GM12878 (cell line): ENCODE data around the gene AK4. TPM values are rescaled to one million over a fixed set of nuclear protein-coding genes. Genes with fewer than 3 reads are reported as not detected.

Source experiments
- ATAC-seq: fragments of 200-7000 bp; cut with Tn5 transposase; 3 replicates; pipeline ENCODE4 v1.9.1; 2020; ENCODE audit warnings: mild to moderate bottlenecking, moderate library complexity
- BruUV-seq: library from RNA; stranded (reverse); fragments of 400-500 nt; replicated peaks from 2 replicates; lab custom pipeline; 2021; lab: Mats Ljungman, UMichigan
- CTCF ChIA-PET: fragments of 300-600 bp; sonication (Branson Sonifier 250); formaldehyde crosslinking; extraction: SDS; loops from one replicate; lab custom pipeline; 2021; ENCODE audit warnings: inconsistent platforms; lab: Yijun Ruan, JAX
- POLR2A ChIA-PET: fragments of 350-600 bp; formaldehyde crosslinking; extraction: SDS; loops from one replicate; lab custom pipeline; 2021; ENCODE audit warnings: inconsistent platforms; lab: Charles Lee
- RAD21 ChIA-PET: fragments of 300-600 bp; sonication (Branson Sonifier 250); formaldehyde crosslinking; loops from one replicate; lab custom pipeline; 2023; ENCODE audit warnings: antibody characterized with exemption; ENCODE audit not compliant: unreplicated experiment; lab: Charles Lee
- SMC1A ChIA-PET: fragments of 300-600 bp; sonication (Branson Sonifier 250); formaldehyde crosslinking; loops from one replicate; lab custom pipeline; 2023; ENCODE audit not compliant: unreplicated experiment, uncharacterized antibody; lab: Charles Lee
- DNase-seq: peaks from one replicate; pipeline ENCODE4 v3.0.0-alpha.2; 2011; ENCODE audit warnings: low read depth, low spot score
- FAIRE-seq: peaks from 3 replicates; lab custom pipeline; 2011; peaks lifted over from hg19 to GRCh38; lab: Jason Lieb, UNC
- H2AFZ ChIP-seq: 2 replicates; pipeline ENCODE4 v1.6.0; 2011; ENCODE audit warnings: low read depth, low read length, control low read depth; ENCODE audit not compliant: control insufficient read depth
- H3K27ac ChIP-seq: 2 replicates; pipeline ENCODE4 v1.5.1; 2011; ENCODE audit warnings: control low read depth; ENCODE audit not compliant: control insufficient read depth, insufficient read depth
- H3K27me3 ChIP-seq, 2 experiments: replicated peaks in 1 of 2; 2 replicates each; pipeline versions ENCODE4 v1.6.0 to v1.6.1; 2011; ENCODE audit warnings: low read length in 1 of 2; ENCODE audit not compliant: control insufficient read depth in 2 of 2, insufficient read depth in 2 of 2
- H3K36me3 ChIP-seq, 2 experiments: 2 replicates each; pipeline ENCODE4 v1.5.1; 2011; ENCODE audit warnings: low read length in 1 of 2; ENCODE audit not compliant: control insufficient read depth in 2 of 2, insufficient read depth in 2 of 2
- H3K4me1 ChIP-seq: 2 replicates; pipeline ENCODE4 v1.6.1; 2011; ENCODE audit warnings: mild to moderate bottlenecking, low read length, moderate library complexity, mixed read lengths; ENCODE audit not compliant: control insufficient read depth, insufficient read depth
- H3K4me2 ChIP-seq: 2 replicates; pipeline ENCODE4 v1.6.0; 2011; ENCODE audit warnings: control low read depth; ENCODE audit not compliant: control insufficient read depth, insufficient read depth
- H3K4me3 ChIP-seq: fragments of 200-600 bp; sonication (generic); 2 replicates; pipeline ENCODE4 v1.5.1; 2016
- H3K79me2 ChIP-seq: 2 replicates; pipeline ENCODE4 v1.6.0; 2011; ENCODE audit warnings: low read length; ENCODE audit not compliant: control insufficient read depth, insufficient read depth
- H3K9ac ChIP-seq: 2 replicates; pipeline ENCODE4 v1.8.0; 2011; ENCODE audit warnings: low read length, control low read depth, mixed read lengths; ENCODE audit not compliant: control insufficient read depth, insufficient read depth
- H3K9me3 ChIP-seq: replicated peaks from 3 replicates; pipeline ENCODE4 v1.5.1; 2011; ENCODE audit warnings: mild to moderate bottlenecking, low read length; ENCODE audit not compliant: control insufficient read depth, insufficient read depth
- H4K20me1 ChIP-seq: 2 replicates; pipeline ENCODE4 v1.6.0; 2011; ENCODE audit not compliant: control insufficient read depth, insufficient read depth
- ATF2 ChIP-seq: IDR thresholded peaks from 2 replicates; pipeline ENCODE4 v1.6.1; 2012; ENCODE audit warnings: low read length, inconsistent platforms
- CREB1 ChIP-seq: IDR thresholded peaks from 2 replicates; pipeline ENCODE4 v1.6.1; 2012; ENCODE audit warnings: low read depth, mild to moderate bottlenecking, inconsistent platforms
- EP300 ChIP-seq, 2 experiments: fragments of 150-350 bp in 1 of 2; IDR thresholded peaks; 2 replicates each; pipeline ENCODE4 v1.6.1; 2011 to 2012; ENCODE audit warnings: low read depth in 2 of 2, low read length in 2 of 2, borderline replicate concordance in 1 of 2, improper control_type of control experiment in 1 of 2, inconsistent platforms in 1 of 2; ENCODE audit not compliant: control insufficient read depth in 1 of 2
- EZH2 ChIP-seq: IDR thresholded peaks from 2 replicates; pipeline ENCODE4 v1.6.1; 2012; ENCODE audit warnings: low read depth, mild to moderate bottlenecking, control low read depth, inconsistent platforms, low read length, borderline replicate concordance; ENCODE audit not compliant: control insufficient read depth
- MTA2 ChIP-seq: fragments of 450-650 bp; IDR thresholded peaks from 2 replicates; pipeline ENCODE4 v1.6.1; 2016; ENCODE audit warnings: low read depth, mild to moderate bottlenecking, moderate library complexity
- SMAD1 ChIP-seq: fragments of 450-650 bp; IDR thresholded peaks from 2 replicates; pipeline ENCODE4 v1.6.1; 2018; ENCODE audit warnings: mild to moderate bottlenecking, low read depth; ENCODE audit not compliant: partially characterized antibody
- SPI1 ChIP-seq: IDR thresholded peaks from 2 replicates; pipeline ENCODE4 v1.6.1; 2011; ENCODE audit warnings: low read depth, mild to moderate bottlenecking, low read length, moderate library complexity, borderline replicate concordance; ENCODE audit not compliant: insufficient read depth
- SREBF2 ChIP-seq: IDR thresholded peaks from 2 replicates; pipeline ENCODE4 v1.6.1; 2012; ENCODE audit warnings: mild to moderate bottlenecking, low read length
- YBX1 ChIP-seq: fragments of 450-650 bp; IDR thresholded peaks from 2 replicates; pipeline ENCODE4 v1.6.1; 2016; ENCODE audit warnings: antibody characterized with exemption
- YY1 ChIP-seq: IDR thresholded peaks from 2 replicates; pipeline ENCODE4 v1.6.1; 2011; ENCODE audit warnings: low read depth, mild to moderate bottlenecking, low read length
- WGBS: methylation state at CpG from one replicate; pipeline ENCODE4 v1.1.6; 2016; ENCODE audit warnings: low lambda C conversion rate; ENCODE audit not compliant: insufficient replicate concordance, insufficient coverage; ENCODE audit errors: missing lambda C conversion rate; 5-methylcytosine and 5-hydroxymethylcytosine counted together
- in situ Hi-C: fragments of 300-500 bp; cut with MboI; formaldehyde crosslinking; loops from 9 replicates; pipeline ENCODE4 v1.14.3; 2018; ENCODE audit warnings: mixed read lengths
- intact Hi-C: fragments of 100-400 bp; cut with micrococcal nuclease; formaldehyde crosslinking; loops from one replicate; pipeline ENCODE4 v1.14.2; 2022; ENCODE audit not compliant: unreplicated experiment
- polyA plus RNA-seq, 11 experiments: library from polyadenylated mRNA; depleted of rRNA in 4 of 11; unstranded in 6 of 11; stranded (reverse) in 5 of 11; fragments of >200 nt; fragmentation: Nextera tagmentation in 4 of 11; fragmentation: Illumina TruSeq in 1 of 11; extraction: Ambion mirVana in 4 of 11; extraction: Trizol in 1 of 11; gene quantifications; 1 replicate in 1 of 11; 2 replicates in 10 of 11; pipeline versions ENCODE4 v1.2.1 to v1.2.3, GENCODE V29; 2011 to 2016; ENCODE audit warnings: inconsistent platforms in 2 of 11, missing spikeins in 2 of 11, low read depth in 1 of 11
- total RNA-seq, 4 experiments: library from RNA; depleted of rRNA in 3 of 4; stranded (reverse); fragments of >200 nt in 3 of 4; fragmentation: Illumina TruSeq in 1 of 4; extraction: Trizol in 1 of 4; gene quantifications; 2 replicates each; pipeline versions ENCODE4 v1.2.1 to v1.2.3, GENCODE V29; 2013 to 2021
- TF ChIP-seq, protein P1 (sequence below): fragments of 450-650 bp; IDR thresholded peaks from 2 replicates; pipeline ENCODE4 v1.6.1; 2016; ENCODE audit warnings: mild to moderate bottlenecking, moderate library complexity, borderline replicate concordance

AK4 gene
- total and polyA plus RNA-seq, 10 of the 15 experiments (the other 5 are each of a cell fraction or from before 2014, with no cell fraction given), result 23.9 to 161 (median 49.0) TPM

GRCh38 chr1:65225179-65225578 is 77.2 kb downstream of the AK4 start:
- intact Hi-C loops, result no loop called here
- no peak overlapping the region for H2AFZ ChIP-seq
- H3K9me3 ChIP-seq, result no peaks in the 10 kb centered on the region
- BruUV-seq, result no TSS peak
- ChIA-PET RAD21 (no interaction called here), POLR2A (no interaction called here), SMC1A (interaction anchor here (1.0 kb wide), 1 partner anchor 9 kb away, joined by 3 read pairs; no protein-coding TSS in a partner anchor), CTCF (no interaction called here)
- WGBS, result 79% methylated on average over 3 of the region's 3 CpGs
- no peak overlapping the region for H3K4me2 ChIP-seq
- ATAC-seq (no peak), FAIRE-seq (no peak), DNase-seq (no peak)
- no peak overlapping the region for H3K9ac ChIP-seq
- H4K20me1 ChIP-seq, result no peaks in the 10 kb centered on the region
- H3K36me3 ChIP-seq, result peaks cover 0 to 3% of the 10 kb centered on the region in 2 experiments; a peak in 1 of 4 replicates
- no peaks in the 10 kb centered on the region for H3K79me2 ChIP-seq
- H3K27me3 ChIP-seq, result no peaks in the 10 kb centered on the region
- H3K27ac ChIP-seq, result no peak overlapping the region
- in situ Hi-C loops, result no loop called here
- H3K4me1 ChIP-seq, result no peaks in the 10 kb centered on the region
- no peak for TF ChIP-seq EP300 (IDR thresholded peaks at IDR 0.05; ENCODE audit: borderline replicate concordance in 1 of 2, control insufficient read depth in 1 of 2, low read depth in 2 of 2, low read length in 2 of 2)
- no peak for TF ChIP-seq SMAD1
- no peak for TF ChIP-seq YBX1
- no peak for TF ChIP-seq SPI1
- no peak for TF ChIP-seq YY1
- TF ChIP-seq, protein P1, sequence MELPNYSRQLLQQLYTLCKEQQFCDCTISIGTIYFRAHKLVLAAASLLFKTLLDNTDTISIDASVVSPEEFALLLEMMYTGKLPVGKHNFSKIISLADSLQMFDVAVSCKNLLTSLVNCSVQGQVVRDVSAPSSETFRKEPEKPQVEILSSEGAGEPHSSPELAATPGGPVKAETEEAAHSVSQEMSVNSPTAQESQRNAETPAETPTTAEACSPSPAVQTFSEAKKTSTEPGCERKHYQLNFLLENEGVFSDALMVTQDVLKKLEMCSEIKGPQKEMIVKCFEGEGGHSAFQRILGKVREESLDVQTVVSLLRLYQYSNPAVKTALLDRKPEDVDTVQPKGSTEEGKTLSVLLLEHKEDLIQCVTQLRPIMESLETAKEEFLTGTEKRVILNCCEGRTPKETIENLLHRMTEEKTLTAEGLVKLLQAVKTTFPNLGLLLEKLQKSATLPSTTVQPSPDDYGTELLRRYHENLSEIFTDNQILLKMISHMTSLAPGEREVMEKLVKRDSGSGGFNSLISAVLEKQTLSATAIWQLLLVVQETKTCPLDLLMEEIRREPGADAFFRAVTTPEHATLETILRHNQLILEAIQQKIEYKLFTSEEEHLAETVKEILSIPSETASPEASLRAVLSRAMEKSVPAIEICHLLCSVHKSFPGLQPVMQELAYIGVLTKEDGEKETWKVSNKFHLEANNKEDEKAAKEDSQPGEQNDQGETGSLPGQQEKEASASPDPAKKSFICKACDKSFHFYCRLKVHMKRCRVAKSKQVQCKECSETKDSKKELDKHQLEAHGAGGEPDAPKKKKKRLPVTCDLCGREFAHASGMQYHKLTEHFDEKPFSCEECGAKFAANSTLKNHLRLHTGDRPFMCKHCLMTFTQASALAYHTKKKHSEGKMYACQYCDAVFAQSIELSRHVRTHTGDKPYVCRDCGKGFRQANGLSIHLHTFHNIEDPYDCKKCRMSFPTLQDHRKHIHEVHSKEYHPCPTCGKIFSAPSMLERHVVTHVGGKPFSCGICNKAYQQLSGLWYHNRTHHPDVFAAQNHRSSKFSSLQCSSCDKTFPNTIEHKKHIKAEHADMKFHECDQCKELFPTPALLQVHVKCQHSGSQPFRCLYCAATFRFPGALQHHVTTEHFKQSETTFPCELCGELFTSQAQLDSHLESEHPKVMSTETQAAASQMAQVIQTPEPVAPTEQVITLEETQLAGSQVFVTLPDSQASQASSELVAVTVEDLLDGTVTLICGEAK, result no peak
- TF ChIP-seq ATF2, result no peak
- no peak for TF ChIP-seq EZH2
- no peak for TF ChIP-seq SREBF2
- TF ChIP-seq MTA2, result no peak
- no peak for TF ChIP-seq CREB1
- no peak overlapping the region for H3K4me3 ChIP-seq
